Activated CD4-positive, alpha-beta T cell treated with anti-CD3 and anti-CD28 coated beads, Interleukin-2, amount 50 U/mL, for 48 hours (primary cell): Measurements from ENCODE around the gene FNBP1L.

Experiments used
- DNase-seq, 2 experiments: peaks; one replicate each; pipeline ENCODE4 v3.0.0-alpha.2; 2020

Gene FNBP1L

GRCh38 chr1:93495911-93496310 is 48.0 kb downstream of the FNBP1L start:
- DNase-seq: no peak

- DNase-seq: no peak
These were observed 48.6 kb downstream of the FNBP1L start for GRCh38 chr1:93496520-93496919.

- DNase-seq: no peak
These were observed 51.2 kb downstream of the FNBP1L start for GRCh38 chr1:93499075-93499474.

GRCh38 chr1:93499533-93499932 is 51.6 kb downstream of the FNBP1L start:
- DNase-seq: no peak

GRCh38 chr1:93500275-93500674 is 52.4 kb downstream of the FNBP1L start:
- DNase-seq: no peak

GRCh38 chr1:93501399-93501798 is 53.5 kb downstream of the FNBP1L start:
- DNase-seq: no peak

- no peak for DNase-seq
These were observed 54.0 kb downstream of the FNBP1L start for GRCh38 chr1:93501829-93502369.

GRCh38 chr1:93502571-93502970 is 54.7 kb downstream of the FNBP1L start:
- no peak for DNase-seq

- no peak for DNase-seq
These were observed 55.2 kb downstream of the FNBP1L start for GRCh38 chr1:93503163-93503562.

- DNase-seq: no peak
These were observed 55.9 kb downstream of the FNBP1L start for GRCh38 chr1:93503816-93504215.

GRCh38 chr1:93504247-93505033 is 56.5 kb downstream of the FNBP1L start:
- no peak for DNase-seq

GRCh38 chr1:93506126-93506525 is 58.2 kb downstream of the FNBP1L start:
- DNase-seq: no peak

- peak in 1 of 2 experiments; percentile 6 for DNase-seq
These were observed 68.2 kb downstream of the FNBP1L start for GRCh38 chr1:93516164-93516563.

GRCh38 chr1:93518516-93518915 is 70.6 kb downstream of the FNBP1L start:
- DNase-seq: no peak

- no peak for DNase-seq
These were observed 71.4 kb downstream of the FNBP1L start for GRCh38 chr1:93519199-93519829.

GRCh38 chr1:93521618-93522017 is 73.7 kb downstream of the FNBP1L start:
- DNase-seq: no peak

GRCh38 chr1:93522721-93523120 is 74.8 kb downstream of the FNBP1L start:
- DNase-seq: no peak

- DNase-seq: no peak
These were observed 77.5 kb downstream of the FNBP1L start for GRCh38 chr1:93525431-93525830.

GRCh38 chr1:93526431-93526830 is 78.5 kb downstream of the FNBP1L start:
- no peak for DNase-seq

GRCh38 chr1:93528412-93528811 is 80.5 kb downstream of the FNBP1L start:
- DNase-seq: no peak

GRCh38 chr1:93531193-93531592 is 83.3 kb downstream of the FNBP1L start:
- no peak for DNase-seq

GRCh38 chr1:93532780-93533378 is 85.0 kb downstream of the FNBP1L start:
- DNase-seq: no peak

- DNase-seq: no peak
These were observed 85.8 kb downstream of the FNBP1L start for GRCh38 chr1:93533677-93534076.

GRCh38 chr1:93537396-93537795 is 89.5 kb downstream of the FNBP1L start:
- no peak for DNase-seq
